AG08396 (cell line): Measurements from ENCODE around the gene PIGS.
"Not testable (repeated sequence)": the region's sequence is repeated elsewhere in the genome, so short reads cannot be mapped to it uniquely, and the experiment has no call there.

Source experiments
- DNase-seq: peaks from one replicate; pipeline ENCODE4 v3.0.0; 2012; ENCODE audit warnings: low spot score, mixed read lengths

PIGS gene

DNA sequence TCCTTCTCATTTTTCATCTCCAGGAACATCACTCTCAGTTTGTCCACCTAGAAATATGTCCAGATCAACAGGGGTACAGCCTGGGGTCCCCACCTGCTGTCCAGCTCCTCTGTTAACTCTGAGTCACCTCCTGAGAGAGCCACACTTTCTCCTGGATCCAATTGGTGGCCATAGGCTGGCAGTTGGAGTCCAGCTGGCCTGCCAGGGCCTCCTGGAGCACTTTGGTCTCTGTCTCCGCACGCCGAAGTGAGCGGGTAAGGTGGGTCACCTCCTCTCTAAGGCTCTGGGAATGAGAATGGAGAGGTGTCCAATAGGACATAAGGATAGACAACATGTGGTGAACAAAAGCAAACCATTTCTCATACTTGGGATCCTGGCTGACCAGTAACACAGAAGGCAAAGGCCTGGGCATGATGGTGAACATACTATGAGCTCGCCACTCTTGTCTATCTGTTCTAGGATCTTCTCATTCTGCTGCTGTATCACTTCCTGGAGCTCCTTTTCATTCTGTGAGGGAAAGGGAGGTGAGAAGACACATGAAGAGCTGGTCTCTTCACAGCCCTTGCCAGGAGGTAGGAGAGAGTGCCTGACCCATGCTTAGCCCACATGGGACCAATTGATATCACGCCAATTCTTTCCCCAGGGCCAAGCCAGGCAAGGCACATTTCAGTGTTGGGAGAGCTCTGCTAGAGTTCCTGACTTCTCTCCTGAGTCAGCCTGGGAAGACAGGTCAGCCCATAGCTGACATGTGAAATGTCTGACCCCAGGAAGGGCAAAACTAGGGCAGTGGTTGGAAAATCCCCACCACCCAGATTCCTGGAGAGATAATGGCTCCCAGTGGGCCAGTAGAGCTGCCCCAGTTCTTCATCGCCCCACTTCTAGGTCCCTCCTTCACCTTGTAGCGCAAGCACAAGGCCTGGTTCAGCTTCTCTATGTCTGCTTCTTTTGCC is 7.2 kb upstream of the PIGS start:
- no peak for DNase-seq

DNA sequence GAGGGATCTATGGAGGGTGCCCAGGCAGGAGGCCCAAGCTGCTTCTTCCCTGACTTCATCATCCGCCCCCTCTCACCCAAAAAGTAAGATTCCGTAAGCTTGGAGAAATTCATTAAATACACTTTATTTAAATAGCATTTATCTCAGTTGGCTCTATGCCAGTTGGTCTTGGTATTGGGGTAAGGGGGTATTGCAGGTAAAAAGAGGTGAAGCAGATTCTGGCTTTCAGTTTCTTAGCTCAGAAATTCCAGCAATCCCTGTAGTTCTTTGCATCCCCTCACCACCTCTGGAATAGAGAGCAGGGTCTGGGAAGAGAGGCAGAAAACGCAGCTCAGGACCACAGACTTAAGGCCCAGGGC is 6.1 kb upstream of the PIGS start:
- DNase-seq: no peak

- DNase-seq: peak; percentile 97
These were observed 5.6 kb upstream of the PIGS start, which contains the start of gene ALDOC for GRCh38 chr17:28576758-28577465. Gene ALDOC, minus strand, starts transcription at chr17:28576895. Its CDS starts 1,363 bp downstream, at chr17:28575532.

GRCh38 chr17:28576016-28576415 is 4.7 kb upstream of the PIGS start:
- DNase-seq: not testable (repeated sequence)

- DNase-seq: no peak
These were observed 3.9 kb upstream of the PIGS start for GRCh38 chr17:28575126-28575795.

- no peak for DNase-seq
These were observed 3.2 kb upstream of the PIGS start for GRCh38 chr17:28574526-28574925.

- no peak for DNase-seq
These were observed 2.7 kb upstream of the PIGS start for GRCh38 chr17:28573966-28574480.

GRCh38 chr17:28573521-28573920 is 2.2 kb upstream of the PIGS start:
- DNase-seq: no peak

GRCh38 chr17:28573040-28573380 is 1.7 kb upstream of the PIGS start:
- DNase-seq: no peak

DNA sequence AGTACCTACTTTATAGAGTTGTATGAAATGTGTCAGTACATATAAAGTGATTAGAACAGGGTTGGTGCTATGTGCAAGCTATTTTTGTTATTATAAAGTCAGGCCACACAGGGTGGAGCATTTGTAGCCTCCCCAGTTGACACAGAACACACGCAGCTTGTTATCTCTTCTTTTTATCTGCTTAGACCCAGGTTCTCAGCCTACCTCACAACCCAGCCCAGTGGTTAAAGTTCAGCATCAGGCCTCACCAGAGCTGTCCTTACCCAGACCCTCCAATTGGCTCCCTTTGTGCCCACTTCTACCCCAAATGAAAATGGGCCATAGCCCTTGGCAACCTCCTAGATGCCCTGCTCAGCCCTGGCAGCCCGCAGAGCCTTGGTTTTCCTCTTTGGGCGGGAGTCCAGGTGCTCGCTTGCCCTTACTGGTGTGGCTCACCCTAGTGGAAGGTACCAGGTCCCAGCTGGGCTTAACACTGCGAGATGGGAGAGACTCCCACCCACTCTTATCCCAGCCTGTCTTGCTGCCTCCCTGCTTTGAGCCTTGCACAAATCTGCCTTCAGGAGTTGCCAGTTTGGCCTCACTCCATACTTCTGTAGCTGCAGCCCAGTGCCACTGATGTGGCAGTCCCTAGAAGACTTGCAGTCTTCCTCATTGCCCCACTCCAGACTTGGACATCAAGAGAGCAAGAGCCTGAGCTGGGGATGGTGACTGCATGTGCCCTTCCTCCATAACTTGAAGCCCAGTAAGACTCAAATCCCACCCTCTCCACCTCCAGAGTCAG is 1.1 kb upstream of the PIGS start:
- no peak for DNase-seq

DNA sequence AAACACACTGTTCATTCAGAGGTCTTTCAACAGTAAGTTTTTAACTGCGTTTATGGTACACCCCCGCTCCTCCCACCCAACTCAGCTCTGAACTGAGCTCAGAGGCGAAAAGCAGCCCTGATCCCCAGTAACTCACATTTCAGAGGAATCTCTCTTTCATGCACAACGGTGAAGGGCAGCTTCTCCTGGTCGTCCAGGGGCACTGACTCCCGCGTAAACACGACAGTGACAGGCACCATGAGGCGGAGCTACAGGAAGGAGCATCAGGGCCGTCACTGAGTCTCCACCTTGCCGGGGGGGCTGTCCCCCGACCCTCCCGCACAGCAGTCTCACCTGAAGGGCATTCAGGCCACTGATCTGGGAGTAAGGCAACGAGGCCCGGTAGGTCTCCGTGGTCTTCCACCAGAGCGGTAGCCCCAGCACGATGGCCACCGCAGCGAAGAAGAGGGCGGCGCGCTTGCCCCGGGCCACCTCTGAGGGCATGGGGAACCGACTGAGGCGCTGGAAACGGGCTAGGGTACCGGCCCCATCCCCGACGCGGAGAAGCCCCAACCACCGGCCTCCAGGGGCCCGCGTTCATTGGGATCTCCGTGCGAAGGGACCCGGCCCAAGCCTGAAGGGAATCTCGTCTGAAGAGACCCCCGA is 486 bp downstream of the PIGS start:
- peak; percentile 32 for DNase-seq

DNA sequence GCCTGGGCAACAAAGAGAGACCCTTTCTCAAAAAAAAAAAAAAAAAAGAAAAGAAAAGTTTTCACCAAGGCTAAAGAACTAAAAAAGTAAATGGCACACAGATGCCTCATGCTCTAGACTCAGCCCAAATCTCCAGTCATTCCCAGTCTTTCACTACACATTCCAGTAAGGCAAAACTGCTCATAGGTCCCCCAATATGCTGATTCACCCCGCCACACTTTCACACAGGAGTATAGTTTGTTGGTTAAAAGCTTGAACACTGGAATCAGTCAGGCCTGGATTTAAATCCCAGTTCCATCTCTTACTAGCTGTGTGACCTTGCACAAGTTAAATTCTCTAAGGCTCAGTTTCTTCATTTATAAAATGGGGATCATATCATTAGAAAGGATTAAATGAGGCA is 1.9 kb downstream of the PIGS start:
- DNase-seq: no peak

DNA sequence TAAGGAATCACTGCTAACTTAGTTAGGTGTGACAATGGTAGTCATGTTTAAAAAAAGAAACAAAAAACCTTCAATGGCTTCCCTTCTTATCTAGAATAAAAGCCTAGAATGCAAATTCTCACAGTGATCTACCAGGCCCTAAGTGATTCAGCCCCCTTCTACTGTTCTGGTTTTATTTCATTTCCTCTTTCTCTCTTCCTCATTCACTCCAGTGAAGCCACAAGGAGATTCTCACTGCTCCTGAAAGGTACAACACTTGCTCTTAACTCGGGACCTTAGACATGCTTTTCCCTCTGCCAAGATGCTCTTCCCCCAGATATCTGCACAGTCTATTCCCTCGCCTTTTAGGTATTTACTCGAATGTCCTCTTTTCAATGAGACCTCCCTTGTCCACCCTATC is 3.7 kb downstream of the PIGS start:
- DNase-seq: no peak

- peak; percentile 75 for DNase-seq
These were observed 7.8 kb downstream of the PIGS start for GRCh38 chr17:28563475-28563874.

GRCh38 chr17:28555022-28555421 is 16.3 kb downstream of the PIGS start:
- no peak for DNase-seq

DNA sequence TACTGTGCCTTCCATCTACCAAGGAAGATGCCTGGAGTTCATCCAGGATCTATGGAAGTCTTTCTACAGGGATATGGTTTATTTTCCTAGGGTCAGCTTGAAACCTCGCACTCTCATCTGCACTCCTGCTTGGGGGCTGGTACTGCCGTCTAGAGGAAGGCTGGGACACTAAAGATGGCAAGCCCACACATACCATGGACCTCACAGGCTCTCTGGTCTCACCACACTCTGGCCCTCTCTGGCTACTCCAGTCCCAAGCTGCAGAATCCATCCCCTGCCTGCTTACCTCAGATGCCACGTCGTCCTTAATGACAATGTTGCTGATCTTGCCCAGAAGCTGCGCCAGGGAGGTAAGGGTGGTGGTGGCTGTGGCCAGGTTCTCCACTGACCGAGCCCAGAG is 16.8 kb downstream of the PIGS start:
- DNase-seq: no peak

- no peak for DNase-seq
These were observed 18.3 kb downstream of the PIGS start for GRCh38 chr17:28553000-28553505.

- peak; percentile 95 for DNase-seq
These were observed 18.9 kb downstream of the PIGS start, which contains the start of gene UNC119 for GRCh38 chr17:28552176-28552999. Gene UNC119, minus strand, starts transcription at chr17:28552624. Its CDS starts 67 bp downstream, at chr17:28552557.

- DNase-seq: peak; percentile 60
These were observed 19.7 kb downstream of the PIGS start for GRCh38 chr17:28551421-28552175.
